Stomach (tissue), 9 donors: ENCODE results near the gene RALY. TPM values are rescaled to one million over a fixed set of nuclear protein-coding genes. Genes with fewer than 3 reads are reported as not detected.

Experiments
- DNase-seq, 2 donors: peaks; one replicate each; pipeline versions ENCODE4 v3.0.0 to v3.0.0-alpha.2; 2013 to 2019
- H3K27ac ChIP-seq, 5 donors: fragments of 200-600 bp in 4 of 5; sonication (generic) in 4 of 5; one replicate each; pipeline ENCODE4 v1.5.1; 2013 to 2019; ENCODE audit warnings: mild to moderate bottlenecking in 1 of 5, moderate library complexity in 1 of 5
- H3K27me3 ChIP-seq, 3 donors: fragments of 200-600 bp; sonication (generic); one replicate each; pipeline ENCODE4 v1.5.1; 2017 to 2019; ENCODE audit warnings: mixed run types in 1 of 3
- H3K36me3 ChIP-seq, 4 donors: fragments of 200-600 bp; sonication (generic); 1 replicate in 3 of 4; 2 replicates in 1 of 4; pipeline ENCODE4 v1.5.1; 2016 to 2019
- H3K4me1 ChIP-seq, 4 donors: fragments of 200-600 bp; sonication (generic); one replicate each; pipeline ENCODE4 v1.5.1; 2016 to 2019
- H3K4me3 ChIP-seq, 4 donors: fragments of 200-600 bp; sonication (generic) in 3 of 4; one replicate each; pipeline ENCODE4 v1.5.1; 2016 to 2019; ENCODE audit warnings: mild to moderate bottlenecking in 1 of 4
- H3K9me3 ChIP-seq, 4 donors: fragments of 200-600 bp; sonication (generic); one replicate each; pipeline ENCODE4 v1.5.1; 2016 to 2019
- CTCF ChIP-seq, 7 experiments: fragments of 450-650 bp in 4 of 7; fragments of 200-600 bp in 3 of 7; sonication (generic) in 3 of 7; IDR thresholded peaks; one replicate each; pipeline ENCODE4 v1.5.1; 2016 to 2019; ENCODE audit warnings: antibody characterized with exemption in 7 of 7, control low read depth in 2 of 7, mild to moderate bottlenecking in 1 of 7
- EP300 ChIP-seq: sonication (generic); formaldehyde crosslinking; IDR thresholded peaks from one replicate; pipeline ENCODE4 v1.6.1; 2017; ENCODE audit warnings: antibody characterized with exemption
- POLR2A ChIP-seq, 4 donors: fragments of 450-650 bp; IDR thresholded peaks; one replicate each; pipeline ENCODE4 v1.6.1; 2016; ENCODE audit warnings: antibody characterized with exemption in 4 of 4, control low read depth in 2 of 4, mild to moderate bottlenecking in 1 of 4, moderate library complexity in 1 of 4
- POLR2AphosphoS5 ChIP-seq, 3 donors: sonication (generic); formaldehyde crosslinking; IDR thresholded peaks; one replicate each; pipeline ENCODE4 v1.6.1; 2016; ENCODE audit warnings: antibody characterized with exemption in 3 of 3
- WGBS, 5 donors: extraction: QIAGEN DNeasy Blood & Tissue Kit in 3 of 5; methylation state at CpG; one replicate each; pipeline versions ENCODE4 v1.1.5 to v1.1.7; 2013 to 2018; 5-methylcytosine and 5-hydroxymethylcytosine counted together
- intact Hi-C: fragments of 100-400 bp; cut with DNase I; formaldehyde crosslinking; loops from one replicate; pipeline ENCODE4 v1.15.1; 2023; ENCODE audit warnings: low total_unique reads
- polyA plus RNA-seq, 3 donors: library from polyadenylated mRNA; stranded (reverse); fragments of 200-250 nt; gene quantifications; one replicate each; pipeline ENCODE4 v1.2.3, GENCODE V29; 2013
- total RNA-seq, 5 donors: library from RNA; depleted of rRNA; stranded (reverse); fragments of >200 nt; gene quantifications; one replicate each; pipeline versions ENCODE4 v1.1.0 to v1.2.3, GENCODE V29; 2014 to 2016
- donor health status: healthy with polysubstance abuse.
- donor health status: Bipolar disorder and iron deficiency.
- donor health status: healthy.

Gene RALY
- total and polyA plus RNA-seq, 8 donors, result 21.6 to 389 (median 97.7) TPM

GRCh38 chr20:34040300-34040995, 46.7 kb downstream of the RALY start:
- 73 to 77% (median 75%) methylated on average over 9 of the region's 9 CpGs for WGBS, 5 donors
- TF ChIP-seq CTCF (IDR thresholded peaks at IDR 0.05) (no peak), POLR2A (IDR thresholded peaks at IDR 0.05) (no peak), POLR2AphosphoS5 (IDR thresholded peaks at IDR 0.05) (no peak), EP300 (no peak)
- H3K27me3 ChIP-seq, result no peaks in the 10 kb centered on the region
- no peak for DNase-seq
- intact Hi-C loops, result no loop called here
- no peak overlapping the region for H3K27ac ChIP-seq
- H3K4me3 ChIP-seq, result no peak overlapping the region
- no peaks in the 10 kb centered on the region for H3K36me3 ChIP-seq
- no peaks in the 10 kb centered on the region for H3K9me3 ChIP-seq
- H3K4me1 ChIP-seq, result peaks cover 19 to 94% (median 66%) of the 10 kb centered on the region in 4 donors

DNA sequence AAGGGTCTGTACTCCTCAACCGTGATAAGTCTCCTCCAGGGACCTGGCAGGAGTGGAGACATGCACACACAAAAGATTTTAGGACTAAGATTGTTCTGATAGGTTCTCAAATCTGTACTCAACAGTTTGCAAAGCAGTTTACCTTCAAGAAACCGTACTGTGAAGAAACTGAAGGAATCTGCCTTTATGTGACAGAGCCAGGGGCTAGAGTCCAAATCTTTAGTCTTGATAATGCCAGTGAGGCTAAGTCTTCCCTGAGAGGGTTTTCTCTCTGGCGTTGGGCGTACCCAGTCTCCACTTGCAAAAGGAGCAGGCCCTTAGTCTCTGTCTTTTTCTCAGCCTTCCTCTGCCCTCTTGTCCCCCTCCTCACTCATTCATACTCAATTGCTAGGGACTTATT, 47.5 kb downstream of the RALY start:
- Histone ChIP-seq H3K27me3 (no peaks in the 10 kb centered on the region), H3K27ac (no peak overlapping the region), H3K4me1 (peaks cover 25 to 94% (median 69%) of the 10 kb centered on the region in 4 donors), H3K4me3 (no peak overlapping the region), H3K9me3 (no peaks in the 10 kb centered on the region), H3K36me3 (no peaks in the 10 kb centered on the region)
- DNase-seq, result no peak
- intact Hi-C loops, result no loop called here
- WGBS, 5 donors, result 63 to 81% (median 76%) methylated on average over 4 of the region's 4 CpGs
- TF ChIP-seq EP300 (no peak), POLR2AphosphoS5 (IDR thresholded peaks at IDR 0.05) (no peak), POLR2A (IDR thresholded peaks at IDR 0.05) (no peak), CTCF (IDR thresholded peaks at IDR 0.05) (no peak)

DNA sequence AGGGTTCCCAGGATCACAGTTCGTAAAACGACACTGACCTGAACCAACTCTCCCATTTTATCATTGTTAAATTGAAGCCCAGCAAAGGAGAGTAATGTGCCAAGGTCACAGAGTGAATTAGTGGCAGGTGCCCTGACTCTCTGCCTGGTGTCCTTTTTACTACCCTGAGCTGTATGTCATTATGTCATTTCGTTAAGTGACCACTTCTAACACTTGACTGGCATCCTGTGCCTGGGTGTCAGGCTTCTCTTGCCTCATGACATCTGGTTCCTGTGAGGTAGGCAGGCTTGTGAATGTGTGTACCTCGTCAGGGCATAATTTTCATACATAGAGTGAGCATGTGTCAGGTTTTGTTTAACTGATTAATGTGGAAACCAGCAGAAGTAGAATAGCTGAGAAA, 48.6 kb downstream of the RALY start:
- no peak overlapping the region for H3K27ac ChIP-seq
- no peaks in the 10 kb centered on the region for H3K27me3 ChIP-seq
- no peaks in the 10 kb centered on the region for H3K9me3 ChIP-seq
- intact Hi-C loops, result no loop called here
- TF ChIP-seq POLR2A (IDR thresholded peaks at IDR 0.05) (no peak), CTCF (IDR thresholded peaks at IDR 0.05) (no peak), EP300 (no peak)
- H3K36me3 ChIP-seq, result peaks cover 0 to 2% (median 0%) of the 10 kb centered on the region in 4 donors
- DNase-seq, result peak in 1 of 2 donors; percentile 50
- peaks cover 21 to 94% (median 67%) of the 10 kb centered on the region in 4 donors for H3K4me1 ChIP-seq
- no peak overlapping the region for H3K4me3 ChIP-seq
- WGBS, 5 donors, result 70 to 85% (median 78%) methylated on average over 4 of the region's 4 CpGs

DNA sequence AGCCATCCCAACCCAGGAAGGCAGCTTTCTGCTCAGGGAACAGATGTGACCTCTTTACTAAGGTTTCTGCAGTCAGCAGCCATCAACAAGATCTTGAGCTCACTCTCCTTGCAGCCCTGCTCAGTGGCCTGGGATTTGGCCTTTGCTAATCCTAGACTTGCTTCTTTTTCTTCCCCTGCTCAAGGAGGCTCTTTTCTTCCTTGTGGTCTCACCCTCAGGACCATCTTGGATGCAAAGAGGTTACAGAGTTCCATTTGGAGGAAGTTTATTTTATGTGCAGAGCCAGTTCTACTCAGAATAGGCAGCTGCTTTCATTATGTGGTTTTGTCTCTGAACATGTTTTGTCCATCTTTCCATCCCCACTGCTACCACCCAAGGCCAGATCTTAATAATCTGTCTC, 49.3 kb downstream of the RALY start:
- H3K27ac ChIP-seq, result no peak overlapping the region
- H3K36me3 ChIP-seq, result peaks cover 0 to 6% (median 0%) of the 10 kb centered on the region in 4 donors
- no peak for DNase-seq
- H3K4me3 ChIP-seq, result no peak overlapping the region
- no peaks in the 10 kb centered on the region for H3K9me3 ChIP-seq
- TF ChIP-seq POLR2A (IDR thresholded peaks at IDR 0.05) (no peak), POLR2AphosphoS5 (IDR thresholded peaks at IDR 0.05) (no peak), CTCF (IDR thresholded peaks at IDR 0.05) (no peak), EP300 (no peak)
- no peaks in the 10 kb centered on the region for H3K27me3 ChIP-seq
- peaks cover 13 to 93% (median 63%) of the 10 kb centered on the region in 4 donors for H3K4me1 ChIP-seq
- intact Hi-C loops, result no loop called here
